A673 (cell line): ENCODE results near the gene RMI2.

ENCODE experiments used
- CTCF ChIP-seq: fragments of 300-800, 200-600 bp; sonication (generic); conservative IDR thresholded peaks from 2 replicates; pipeline ENCODE4 v1.5.1; 2017; ENCODE audit warnings: low read depth, mild to moderate bottlenecking, antibody characterized with exemption, low read length, moderate library complexity, mixed read lengths
- EZH2 ChIP-seq: fragments of 200-600 bp; sonication (generic); IDR thresholded peaks from 2 replicates; pipeline ENCODE4 v1.6.1; 2017; ENCODE audit warnings: borderline replicate concordance, low read depth, mild to moderate bottlenecking, mixed read lengths, antibody characterized with exemption, low read length; ENCODE audit not compliant: poor library complexity, severe bottlenecking

GRCh38 chr16:11298143-11298900 is 46.9 kb upstream of the RMI2 start:
- TF ChIP-seq CTCF: no peak
- no peak for TF ChIP-seq EZH2
